WTC11 (cell line): ENCODE results near the gene ATP12A. TPM values are rescaled to one million over a fixed set of nuclear protein-coding genes. Genes with fewer than 3 reads are reported as not detected.

Experiments
- ATAC-seq: fragments of 200-7000 bp; cut with Tn5 transposase; 2 replicates; pipeline ENCODE4 v1.10.0; 2021; ENCODE audit warnings: mild to moderate bottlenecking, moderate library complexity
- CTCF ChIA-PET: fragments of 300-600 bp; sonication (Branson Sonifier 250); formaldehyde crosslinking; loops from one replicate; lab custom pipeline; 2021; ENCODE audit warnings: antibody characterized with exemption; lab: Charles Lee
- POLR2A ChIA-PET: fragments of 350-600 bp; sonication (Branson Sonifier 250); formaldehyde crosslinking; loops from one replicate; lab custom pipeline; 2021; ENCODE audit warnings: antibody characterized with exemption; lab: Charles Lee
- DNase-seq: peaks from one replicate; pipeline ENCODE4 v3.0.0; 2021; ENCODE audit warnings: low spot score
- H3K27ac Mint-ChIP-seq: 2 replicates; pipeline ENCODE4 v1.8.0; 2021; ENCODE audit warnings: mixed read lengths
- H3K27me3 Mint-ChIP-seq: 2 replicates; pipeline ENCODE4 v1.8.0; 2021; ENCODE audit warnings: low read depth, mild to moderate bottlenecking, moderate library complexity, mixed read lengths
- H3K36me3 Mint-ChIP-seq: 2 replicates; pipeline ENCODE4 v1.8.0; 2021; ENCODE audit warnings: mixed read lengths
- H3K4me1 Mint-ChIP-seq: 2 replicates; pipeline ENCODE4 v1.8.0; 2022; ENCODE audit warnings: mixed read lengths
- H3K4me3 Mint-ChIP-seq: 2 replicates; pipeline ENCODE4 v1.8.0; 2021; ENCODE audit warnings: mild to moderate bottlenecking, moderate library complexity, mixed read lengths
- H3K9me3 Mint-ChIP-seq: 2 replicates; pipeline ENCODE4 v1.8.0; 2021; ENCODE audit warnings: mixed read lengths
- CREB1 ChIP-seq: sonication (generic); formaldehyde crosslinking; IDR thresholded peaks from 2 replicates; pipeline ENCODE4 v1.8.0; 2023; ENCODE audit warnings: mild to moderate bottlenecking, missing genetic modification reagents
- CREM ChIP-seq: sonication (generic); formaldehyde crosslinking; IDR thresholded peaks from 2 replicates; pipeline ENCODE4 v1.8.1; 2022; ENCODE audit warnings: mild to moderate bottlenecking, missing genetic modification reagents, moderate library complexity
- E2F5 ChIP-seq: sonication (generic); formaldehyde crosslinking; IDR thresholded peaks from 2 replicates; pipeline ENCODE4 v1.8.1; 2022; ENCODE audit warnings: mild to moderate bottlenecking, moderate library complexity, missing genetic modification reagents
- EMX1 ChIP-seq: fragments of 250-450 bp; sonication (Bioruptor Pico); IDR thresholded peaks from 2 replicates; pipeline ENCODE4 v1.8.0; 2021; ENCODE audit warnings: mild to moderate bottlenecking
- FOXP1 ChIP-seq: sonication (generic); formaldehyde crosslinking; IDR thresholded peaks from 2 replicates; pipeline ENCODE4 v1.8.0; 2022; ENCODE audit warnings: missing genetic modification reagents, mild to moderate bottlenecking, moderate library complexity, borderline replicate concordance
- GABPB1 ChIP-seq: sonication (generic); formaldehyde crosslinking; IDR thresholded peaks from 2 replicates; pipeline ENCODE4 v1.8.1; 2023; ENCODE audit warnings: mild to moderate bottlenecking, missing genetic modification reagents
- GTF2I ChIP-seq: fragments of 250-450 bp; sonication (Bioruptor Pico); conservative IDR thresholded peaks from 2 replicates; pipeline ENCODE4 v1.4.0; 2021; ENCODE audit warnings: mild to moderate bottlenecking
- HMGA2 ChIP-seq: fragments of 250-450 bp; sonication (Bioruptor Pico); IDR thresholded peaks from 2 replicates; pipeline ENCODE4 v1.4.0; 2021; ENCODE audit warnings: mild to moderate bottlenecking, moderate library complexity
- JAZF1 ChIP-seq: fragments of 250-450 bp; sonication (Bioruptor Pico); IDR thresholded peaks from 2 replicates; pipeline ENCODE4 v1.9.0; 2021; ENCODE audit warnings: moderate library complexity, mild to moderate bottlenecking, inconsistent platforms
- KAT7 ChIP-seq: sonication (generic); formaldehyde crosslinking; IDR thresholded peaks from 2 replicates; pipeline ENCODE4 v1.8.1; 2023; ENCODE audit warnings: missing genetic modification reagents, mild to moderate bottlenecking, borderline replicate concordance
- MYBL2 ChIP-seq: sonication (generic); formaldehyde crosslinking; IDR thresholded peaks from 2 replicates; pipeline ENCODE4 v1.8.1; 2023; ENCODE audit warnings: mild to moderate bottlenecking, moderate library complexity, missing genetic modification reagents
- NFYB ChIP-seq: sonication (generic); formaldehyde crosslinking; conservative IDR thresholded peaks from 2 replicates; pipeline ENCODE4 v1.8.0; 2022; ENCODE audit warnings: low read depth, missing genetic modification reagents
- NR1H2 ChIP-seq: sonication (generic); formaldehyde crosslinking; IDR thresholded peaks from 2 replicates; pipeline ENCODE4 v1.9.0; 2021; ENCODE audit warnings: mild to moderate bottlenecking, moderate library complexity, missing genetic modification reagents
- SMAD4 ChIP-seq: sonication (generic); formaldehyde crosslinking; IDR thresholded peaks from 2 replicates; pipeline ENCODE4 v1.8.0; 2022; ENCODE audit warnings: mild to moderate bottlenecking, missing genetic modification reagents
- SOX15 ChIP-seq: fragments of 250-450 bp; sonication (Bioruptor Pico); IDR thresholded peaks from 2 replicates; pipeline ENCODE4 v1.9.0; 2021; ENCODE audit warnings: mild to moderate bottlenecking
- TP53 ChIP-seq: sonication (generic); formaldehyde crosslinking; IDR thresholded peaks from 2 replicates; pipeline ENCODE4 v1.8.1; 2023; ENCODE audit warnings: mild to moderate bottlenecking, missing genetic modification reagents
- USF1 ChIP-seq: sonication (generic); formaldehyde crosslinking; IDR thresholded peaks from 2 replicates; pipeline ENCODE4 v1.8.0; 2022; ENCODE audit warnings: mild to moderate bottlenecking, missing genetic modification reagents
- ZNF138 ChIP-seq: sonication (generic); formaldehyde crosslinking; conservative IDR thresholded peaks from 2 replicates; pipeline ENCODE4 v1.8.1; 2022; ENCODE audit warnings: mild to moderate bottlenecking, moderate library complexity, missing genetic modification reagents
- ZNF219 ChIP-seq: sonication (generic); formaldehyde crosslinking; IDR thresholded peaks from 2 replicates; pipeline ENCODE4 v1.8.0; 2023; ENCODE audit warnings: missing genetic modification reagents, mild to moderate bottlenecking, borderline replicate concordance
- ZNF317 ChIP-seq: sonication (generic); formaldehyde crosslinking; IDR thresholded peaks from 2 replicates; pipeline ENCODE4 v1.8.1; 2023; ENCODE audit warnings: low read depth, mild to moderate bottlenecking, moderate library complexity, missing genetic modification reagents, borderline replicate concordance
- ZNF671 ChIP-seq: fragments of 250-450 bp; sonication (Bioruptor Pico); IDR thresholded peaks from 2 replicates; pipeline ENCODE4 v1.8.0; 2021; ENCODE audit warnings: mild to moderate bottlenecking
- total RNA-seq: library from RNA; stranded (reverse); gene quantifications from 3 replicates; pipeline ENCODE4 v1.2.3, GENCODE V29; 2021
- TF ChIP-seq, protein P1 (sequence below): sonication (generic); formaldehyde crosslinking; IDR thresholded peaks from 2 replicates; pipeline ENCODE4 v1.8.1; 2023; ENCODE audit warnings: mild to moderate bottlenecking, missing genetic modification reagents
- TF ChIP-seq, protein P2 (sequence below): sonication (generic); formaldehyde crosslinking; IDR thresholded peaks from 2 replicates; pipeline ENCODE4 v1.8.1; 2023; ENCODE audit warnings: mild to moderate bottlenecking, missing genetic modification reagents, moderate library complexity
- TF ChIP-seq, protein P3 (sequence below): sonication (generic); formaldehyde crosslinking; IDR thresholded peaks from 2 replicates; pipeline ENCODE4 v1.8.0; 2023; ENCODE audit warnings: missing genetic modification reagents

ATP12A gene
- total RNA-seq, 1 experiment from 2014 or later = 1.4 TPM

DNA sequence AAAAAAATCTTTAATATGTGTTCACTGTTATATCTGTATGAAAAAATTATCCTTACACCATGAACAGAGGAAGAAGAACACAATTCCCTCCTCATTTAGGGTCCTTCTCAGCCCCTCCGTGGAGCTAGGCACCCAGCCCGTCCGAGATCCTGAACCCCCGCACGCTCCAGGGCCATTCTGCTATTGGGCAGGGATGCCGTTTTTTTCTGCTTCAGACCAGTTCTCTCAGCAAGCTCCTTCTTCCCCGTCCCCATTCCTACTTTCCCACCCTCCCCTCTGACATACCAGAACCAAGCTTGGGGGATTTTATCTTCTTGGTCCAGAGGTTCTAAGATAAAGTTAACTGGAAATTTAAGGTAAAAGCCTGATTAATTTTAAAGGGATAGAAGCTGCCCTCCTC is 36.2 kb downstream of the ATP12A start:
- Mint-ChIP-seq H3K4me1 (peaks cover 26% of the 10 kb centered on the region), H3K27me3 (no peaks in the 10 kb centered on the region; the same call in 1 of the 2 replicates), H3K4me3 (peak overlapping the region; percentile 56), H3K36me3 (no peaks in the 10 kb centered on the region), H3K27ac (peak overlapping the region; percentile 95), H3K9me3 (no peaks in the 10 kb centered on the region)
- CTCF ChIA-PET = interaction anchor here (0.6 to 2.8 kb wide), 9 partner anchors 8 to 252 kb away, joined by 3 to 29 read pairs (median 5); no protein-coding TSS in a partner anchor
- POLR2A ChIA-PET = interaction anchor here (0.5 kb wide), 2 partner anchors 97 to 1577 kb away, joined by 3 to 6 read pairs; no protein-coding TSS in a partner anchor
- ATAC-seq = peak; percentile 62
- TF ChIP-seq ZNF219 (CRISPR knock-in tag) = no peak
- TF ChIP-seq NR1H2 = no peak
- no peak for TF ChIP-seq KAT7 (CRISPR knock-in tag)
- no peak for TF ChIP-seq TP53 (CRISPR knock-in tag)
- no peak for TF ChIP-seq CREM (CRISPR knock-in tag)
- TF ChIP-seq, protein P1, sequence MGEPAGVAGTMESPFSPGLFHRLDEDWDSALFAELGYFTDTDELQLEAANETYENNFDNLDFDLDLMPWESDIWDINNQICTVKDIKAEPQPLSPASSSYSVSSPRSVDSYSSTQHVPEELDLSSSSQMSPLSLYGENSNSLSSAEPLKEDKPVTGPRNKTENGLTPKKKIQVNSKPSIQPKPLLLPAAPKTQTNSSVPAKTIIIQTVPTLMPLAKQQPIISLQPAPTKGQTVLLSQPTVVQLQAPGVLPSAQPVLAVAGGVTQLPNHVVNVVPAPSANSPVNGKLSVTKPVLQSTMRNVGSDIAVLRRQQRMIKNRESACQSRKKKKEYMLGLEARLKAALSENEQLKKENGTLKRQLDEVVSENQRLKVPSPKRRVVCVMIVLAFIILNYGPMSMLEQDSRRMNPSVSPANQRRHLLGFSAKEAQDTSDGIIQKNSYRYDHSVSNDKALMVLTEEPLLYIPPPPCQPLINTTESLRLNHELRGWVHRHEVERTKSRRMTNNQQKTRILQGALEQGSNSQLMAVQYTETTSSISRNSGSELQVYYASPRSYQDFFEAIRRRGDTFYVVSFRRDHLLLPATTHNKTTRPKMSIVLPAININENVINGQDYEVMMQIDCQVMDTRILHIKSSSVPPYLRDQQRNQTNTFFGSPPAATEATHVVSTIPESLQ (CRISPR knock-in tag) = no peak
- no peak for TF ChIP-seq SMAD4
- no peak for TF ChIP-seq CREB1 (CRISPR knock-in tag)
- TF ChIP-seq FOXP1 = no peak
- no peak for TF ChIP-seq USF1 (CRISPR knock-in tag)
- TF ChIP-seq, protein P2, sequence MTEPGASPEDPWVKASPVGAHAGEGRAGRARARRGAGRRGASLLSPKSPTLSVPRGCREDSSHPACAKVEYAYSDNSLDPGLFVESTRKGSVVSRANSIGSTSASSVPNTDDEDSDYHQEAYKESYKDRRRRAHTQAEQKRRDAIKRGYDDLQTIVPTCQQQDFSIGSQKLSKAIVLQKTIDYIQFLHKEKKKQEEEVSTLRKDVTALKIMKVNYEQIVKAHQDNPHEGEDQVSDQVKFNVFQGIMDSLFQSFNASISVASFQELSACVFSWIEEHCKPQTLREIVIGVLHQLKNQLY (CRISPR knock-in tag) = no peak
- no peak for TF ChIP-seq SOX15 (CRISPR knock-in tag)
- TF ChIP-seq HMGA2 (CRISPR knock-in tag) = no peak
- TF ChIP-seq, protein P3, sequence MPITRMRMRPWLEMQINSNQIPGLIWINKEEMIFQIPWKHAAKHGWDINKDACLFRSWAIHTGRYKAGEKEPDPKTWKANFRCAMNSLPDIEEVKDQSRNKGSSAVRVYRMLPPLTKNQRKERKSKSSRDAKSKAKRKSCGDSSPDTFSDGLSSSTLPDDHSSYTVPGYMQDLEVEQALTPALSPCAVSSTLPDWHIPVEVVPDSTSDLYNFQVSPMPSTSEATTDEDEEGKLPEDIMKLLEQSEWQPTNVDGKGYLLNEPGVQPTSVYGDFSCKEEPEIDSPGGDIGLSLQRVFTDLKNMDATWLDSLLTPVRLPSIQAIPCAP (CRISPR knock-in tag) = no peak
- no peak for TF ChIP-seq E2F5 (CRISPR knock-in tag)
- TF ChIP-seq JAZF1 (CRISPR knock-in tag) = no peak
- TF ChIP-seq NFYB = no peak
- TF ChIP-seq ZNF671 (CRISPR knock-in tag) = no peak
- no peak for TF ChIP-seq ZNF138 (CRISPR knock-in tag)
- peak; percentile 41 for DNase-seq

GRCh38 chr13:24717217-24717616 is 37.0 kb downstream of the ATP12A start:
- H3K9me3 Mint-ChIP-seq = no peaks in the 10 kb centered on the region
- H3K4me1 Mint-ChIP-seq = peaks cover 26% of the 10 kb centered on the region
- DNase-seq (no peak), ATAC-seq (no peak)
- no peaks in the 10 kb centered on the region for H3K36me3 Mint-ChIP-seq
- H3K4me3 Mint-ChIP-seq = no peak overlapping the region
- ChIA-PET POLR2A (no interaction called here), CTCF (interaction anchor here (1.2 to 2.8 kb wide), 5 partner anchors 10 to 251 kb away, joined by 3 to 29 read pairs (median 6); no protein-coding TSS in a partner anchor)
- no peaks in the 10 kb centered on the region; the same call in 1 of the 2 replicates for H3K27me3 Mint-ChIP-seq
- no peak for TF ChIP-seq ZNF317 (CRISPR knock-in tag)
- TF ChIP-seq GTF2I (CRISPR knock-in tag) = no peak
- no peak for TF ChIP-seq EMX1 (CRISPR knock-in tag)
- TF ChIP-seq GABPB1 (CRISPR knock-in tag) = no peak
- no peak for TF ChIP-seq MYBL2 (CRISPR knock-in tag)
- TF ChIP-seq NR1H2 = no peak
- no peak overlapping the region for H3K27ac Mint-ChIP-seq
